Keratinocyte (primary cell): ENCODE measurements around the gene SWI5. TPM values are rescaled to one million over a fixed set of nuclear protein-coding genes. Genes with fewer than 3 reads are reported as not detected.

Experiments
- DNase-seq: peaks from one replicate; pipeline ENCODE4 v3.0.0-alpha.2; 2011; ENCODE audit warnings: low read depth, missing footprints, low spot score
- FAIRE-seq: peaks from 2 replicates; lab custom pipeline; 2011; peaks lifted over from hg19 to GRCh38; lab: Jason Lieb, UNC
- H2AFZ ChIP-seq: 2 replicates; pipeline ENCODE4 v1.6.0; 2012; ENCODE audit warnings: low read length, control low read depth, inconsistent platforms; ENCODE audit not compliant: control insufficient read depth
- H3K27ac ChIP-seq: 2 replicates; pipeline ENCODE4 v1.5.1; 2011; ENCODE audit warnings: low read length; ENCODE audit not compliant: control insufficient read depth, insufficient read depth
- H3K27me3 ChIP-seq: 3 replicates; pipeline ENCODE4 v1.6.0; 2011; ENCODE audit warnings: low read length; ENCODE audit not compliant: control insufficient read depth, insufficient read depth; ENCODE audit errors: extremely low read depth
- H3K36me3 ChIP-seq, 2 experiments: 2 replicates in 1 of 2; 3 replicates in 1 of 2; pipeline ENCODE4 v1.5.1; 2011; ENCODE audit warnings: low read length in 2 of 2, mild to moderate bottlenecking in 1 of 2; ENCODE audit not compliant: control insufficient read depth in 2 of 2, insufficient read depth in 2 of 2; ENCODE audit errors: extremely low read depth in 1 of 2
- H3K4me1 ChIP-seq: 3 replicates; pipeline ENCODE4 v1.5.1; 2011; ENCODE audit warnings: low read length; ENCODE audit not compliant: control insufficient read depth, insufficient read depth; ENCODE audit errors: extremely low read depth
- H3K4me2 ChIP-seq: 3 replicates; pipeline ENCODE4 v1.6.0; 2011; ENCODE audit warnings: low read depth, low read length; ENCODE audit not compliant: control insufficient read depth, insufficient read depth; ENCODE audit errors: extremely low read depth
- H3K4me3 ChIP-seq, 3 experiments: fragments of 200-600 bp in 1 of 3; sonication (generic) in 1 of 3; 2 replicates in 2 of 3; 3 replicates in 1 of 3; pipeline ENCODE4 v1.5.1; 2011 to 2016; ENCODE audit warnings: low read length in 3 of 3, mild to moderate bottlenecking in 3 of 3, control low read depth in 2 of 3, inconsistent platforms in 1 of 3, low read depth in 1 of 3, mixed read lengths in 1 of 3, mixed run types in 1 of 3, moderate library complexity in 1 of 3; ENCODE audit not compliant: control insufficient read depth in 2 of 3, insufficient read depth in 2 of 3; ENCODE audit errors: extremely low read depth in 1 of 3
- H3K79me2 ChIP-seq: 2 replicates; pipeline ENCODE4 v1.6.0; 2012; ENCODE audit warnings: low read length; ENCODE audit not compliant: control insufficient read depth, insufficient read depth
- H3K9ac ChIP-seq: 3 replicates; pipeline ENCODE4 v1.6.0; 2011; ENCODE audit warnings: low read length; ENCODE audit not compliant: control insufficient read depth, insufficient read depth; ENCODE audit errors: extremely low read depth
- H3K9me1 ChIP-seq: 3 replicates; pipeline ENCODE4 v1.6.0; 2011; ENCODE audit warnings: low read length; ENCODE audit not compliant: control insufficient read depth, insufficient read depth; ENCODE audit errors: extremely low read depth
- H3K9me3 ChIP-seq: 2 replicates; pipeline ENCODE4 v1.5.1; 2012; ENCODE audit warnings: low read depth, low read length; ENCODE audit not compliant: control insufficient read depth
- H4K20me1 ChIP-seq: 3 replicates; pipeline ENCODE4 v1.6.0; 2011; ENCODE audit warnings: low read length; ENCODE audit not compliant: control insufficient read depth, insufficient read depth; ENCODE audit errors: extremely low read depth
- CTCF ChIP-seq, 3 experiments: IDR thresholded peaks in 1 of 3; conservative IDR thresholded peaks in 1 of 3; optimal IDR thresholded peaks in 1 of 3; 2 replicates in 2 of 3; 3 replicates in 1 of 3; pipeline versions ENCODE3 to v1.5.1; 2011; ENCODE audit warnings: low read length in 3 of 3, mild to moderate bottlenecking in 3 of 3, moderate library complexity in 2 of 3, control low read depth in 1 of 3, inconsistent platforms in 1 of 3; ENCODE audit not compliant: insufficient read depth in 2 of 3; ENCODE audit errors: extremely low read depth in 1 of 3
- EZH2 ChIP-seq: IDR thresholded peaks from one replicate; pipeline ENCODE4 v1.6.1; 2012; ENCODE audit warnings: inconsistent platforms, mild to moderate bottlenecking, low read length, moderate library complexity
- dilution Hi-C: fragments of 300-500 bp; cut with MboI; formaldehyde crosslinking; loops from one replicate; pipeline ENCODE4 v1.7.0; 2020; ENCODE audit warnings: low sequenced_read_pairs; ENCODE audit not compliant: extremely low pct_ligation_motif_present
- polyA plus RNA-seq, 5 experiments: library from polyadenylated mRNA; depleted of rRNA in 3 of 5; stranded (reverse) in 3 of 5; stranded (forward) in 1 of 5; unstranded in 1 of 5; fragments of >200 nt; gene quantifications; 1 replicate in 1 of 5; 2 replicates in 3 of 5; 3 replicates in 1 of 5; pipeline versions ENCODE4 v1.2.1 to v1.2.3, GENCODE V29; 2011 to 2012; ENCODE audit warnings: missing spikeins in 2 of 5, low read depth in 1 of 5, low replicate concordance in 1 of 5

The SWI5 gene
- polyA plus RNA-seq, 1 donor (not counting 4 experiments of a cell fraction or from before 2014, with no cell fraction given), result 39.4 TPM

GRCh38 chr9:128231638-128232527 is 44.2 kb upstream of the SWI5 start:
- Histone ChIP-seq H3K9me3 (no peaks in the 10 kb centered on the region), H3K27me3 (peaks cover 3% of the 10 kb centered on the region), H3K9me1 (no peaks in the 10 kb centered on the region), H3K9ac (no peak overlapping the region), H3K36me3 (no peaks in the 10 kb centered on the region), H3K4me1 (no peaks in the 10 kb centered on the region), H2AFZ (no peak overlapping the region), H3K79me2 (no peaks in the 10 kb centered on the region), H3K4me2 (no peak overlapping the region), H3K27ac (no peak overlapping the region), H4K20me1 (no peaks in the 10 kb centered on the region), H3K4me3 (no peak overlapping the region)
- FAIRE-seq (no peak), DNase-seq (no peak)
- dilution Hi-C loops, result no loop called here
- no peak for TF ChIP-seq EZH2
- TF ChIP-seq CTCF (optimal IDR thresholded peaks at IDR 0.05 in 1 of 3, IDR thresholded peaks at IDR 0.05 in 1 of 3, conservative IDR thresholded peaks at IDR 0.05 in 1 of 3; ENCODE audit: extremely low read depth in 1 of 3, insufficient read depth in 2 of 3, low read length in 3 of 3), result no peak

GRCh38 chr9:128232528-128233428 is 43.3 kb upstream of the SWI5 start:
- Histone ChIP-seq H3K4me3 (no peak overlapping the region), H3K9me3 (no peaks in the 10 kb centered on the region), H3K36me3 (no peaks in the 10 kb centered on the region), H3K27me3 (peaks cover 3% of the 10 kb centered on the region), H4K20me1 (no peaks in the 10 kb centered on the region), H3K79me2 (no peaks in the 10 kb centered on the region), H3K4me2 (no peak overlapping the region), H2AFZ (no peak overlapping the region), H3K4me1 (no peaks in the 10 kb centered on the region), H3K9ac (no peak overlapping the region), H3K9me1 (no peaks in the 10 kb centered on the region), H3K27ac (no peak overlapping the region)
- FAIRE-seq (no peak), DNase-seq (no peak)
- dilution Hi-C loops, result no loop called here
- TF ChIP-seq EZH2 (no peak), CTCF (optimal IDR thresholded peaks at IDR 0.05 in 1 of 3, IDR thresholded peaks at IDR 0.05 in 1 of 3, conservative IDR thresholded peaks at IDR 0.05 in 1 of 3; ENCODE audit: extremely low read depth in 1 of 3, insufficient read depth in 2 of 3, low read length in 3 of 3) (no peak)
